ENCODE data around the gene COPS9. TPM values are rescaled to one million over a fixed set of nuclear protein-coding genes. Genes with fewer than 3 reads are reported as not detected.

COPS9 gene
- total RNA-seq, 2 donors from 2014 or later: 151 to 161 TPM

GRCh38 chr2:240162939-240163714, 27.0 kb upstream of the COPS9 start:
- no peak overlapping the region for H3K27ac ChIP-seq (ENCODE audit: low read depth, low read length)
- no peak overlapping the region for H3K4me3 ChIP-seq (ENCODE audit: low read length)
- DNase-seq: no peak
- Mint-ChIP-seq H3K9me3 (no peaks in the 10 kb centered on the region), H3K27me3 (ENCODE audit: insufficient read depth) (peaks cover 5% of the 10 kb centered on the region), H3K36me3 (ENCODE audit: low read depth) (no peaks in the 10 kb centered on the region), H3K4me1 (no peaks in the 10 kb centered on the region), H3K4me3 (no peak overlapping the region), H3K27ac (no peak overlapping the region)
- no peaks in the 10 kb centered on the region for H3K4me1 ChIP-seq (ENCODE audit: control insufficient read depth, insufficient read depth, low read length)
- no peak for TF ChIP-seq CTCF (conservative IDR thresholded peaks at IDR 0.05)
- H3K9ac ChIP-seq (ENCODE audit: extremely low read depth, low read length, poor library complexity, severe bottlenecking): no peak overlapping the region
- no peaks in the 10 kb centered on the region for H3K27me3 ChIP-seq (ENCODE audit: control insufficient read depth, insufficient read depth, low read length, poor library complexity, severe bottlenecking)
- no peaks in the 10 kb centered on the region for H3K9me3 ChIP-seq (ENCODE audit: control insufficient read depth, low read length)
- no peaks in the 10 kb centered on the region for H3K36me3 ChIP-seq (ENCODE audit: control insufficient read depth, insufficient read depth, low read length)
- 87 to 96% methylated on average over 5 to 15 of the region's 16 CpGs for WGBS, 2 experiments (ENCODE audit: insufficient coverage in 1 of 2, insufficient read length in 1 of 2)

GRCh38 chr2:240162531-240162930, 26.4 kb upstream of the COPS9 start:
- Mint-ChIP-seq H3K4me3 (no peak overlapping the region), H3K27ac (no peak overlapping the region), H3K9me3 (no peaks in the 10 kb centered on the region), H3K4me1 (no peaks in the 10 kb centered on the region), H3K36me3 (ENCODE audit: low read depth) (no peaks in the 10 kb centered on the region), H3K27me3 (ENCODE audit: insufficient read depth) (peaks cover 5% of the 10 kb centered on the region)
- Histone ChIP-seq H3K36me3 (ENCODE audit: control insufficient read depth, insufficient read depth, low read length) (no peaks in the 10 kb centered on the region), H3K4me1 (ENCODE audit: control insufficient read depth, insufficient read depth, low read length) (no peaks in the 10 kb centered on the region), H3K9me3 (ENCODE audit: control insufficient read depth, low read length) (no peaks in the 10 kb centered on the region), H3K4me3 (ENCODE audit: low read length) (no peak overlapping the region), H3K27me3 (ENCODE audit: control insufficient read depth, insufficient read depth, low read length, poor library complexity, severe bottlenecking) (no peaks in the 10 kb centered on the region), H3K27ac (ENCODE audit: low read depth, low read length) (no peak overlapping the region), H3K9ac (ENCODE audit: extremely low read depth, low read length, poor library complexity, severe bottlenecking) (no peak overlapping the region)
- no peak for TF ChIP-seq CTCF (conservative IDR thresholded peaks at IDR 0.05)
- 88 to 93% methylated on average over 3 to 6 of the region's 6 CpGs for WGBS, 2 experiments (ENCODE audit: insufficient coverage in 1 of 2, insufficient read length in 1 of 2)
- DNase-seq: no peak

- Histone ChIP-seq H3K36me3 (ENCODE audit: control insufficient read depth, insufficient read depth, low read length) (no peaks in the 10 kb centered on the region), H3K27me3 (ENCODE audit: control insufficient read depth, insufficient read depth, low read length, poor library complexity, severe bottlenecking) (no peaks in the 10 kb centered on the region), H3K9me3 (ENCODE audit: control insufficient read depth, low read length) (no peaks in the 10 kb centered on the region), H3K4me1 (ENCODE audit: control insufficient read depth, insufficient read depth, low read length) (no peaks in the 10 kb centered on the region), H3K4me3 (ENCODE audit: low read length) (no peak overlapping the region), H3K9ac (ENCODE audit: extremely low read depth, low read length, poor library complexity, severe bottlenecking) (no peak overlapping the region), H3K27ac (ENCODE audit: low read depth, low read length) (no peak overlapping the region)
- Mint-ChIP-seq H3K4me3 (no peak overlapping the region), H3K9me3 (no peaks in the 10 kb centered on the region), H3K27ac (no peak overlapping the region), H3K36me3 (ENCODE audit: low read depth) (no peaks in the 10 kb centered on the region), H3K27me3 (ENCODE audit: insufficient read depth) (peaks cover 5% of the 10 kb centered on the region), H3K4me1 (no peaks in the 10 kb centered on the region)
- TF ChIP-seq CTCF (conservative IDR thresholded peaks at IDR 0.05): no peak
- DNase-seq: no peak
- 86 to 88% methylated on average over 4 to 5 of the region's 5 CpGs for WGBS, 2 experiments (ENCODE audit: insufficient coverage in 1 of 2, insufficient read length in 1 of 2)
Measured at GRCh38 chr2:240162032-240162431, 25.9 kb upstream of the COPS9 start.
